GM23338 (cell line): ENCODE measurements around the gene C4orf33. TPM values are rescaled to one million over a fixed set of nuclear protein-coding genes. Genes with fewer than 3 reads are reported as not detected.

Experiments
- ATAC-seq: fragments of 200-7000 bp; cut with Tn5 transposase; 3 replicates; pipeline ENCODE4 v1.9.1; 2020
- DNase-seq: peaks from one replicate; pipeline ENCODE4 v3.0.0-alpha.2; 2015; ENCODE audit warnings: low spot score
- H2AFZ ChIP-seq: fragments of 200-600 bp; sonication (generic); 2 replicates; pipeline ENCODE4 v1.8.0; 2016; ENCODE audit warnings: antibody characterized with exemption, mild to moderate bottlenecking, moderate library complexity
- H3F3A ChIP-seq: fragments of 200-600 bp; sonication (generic); replicated peaks from 2 replicates; pipeline ENCODE4 v1.8.0; 2017; ENCODE audit warnings: antibody characterized with exemption, mixed run types, low read depth
- H3K27ac ChIP-seq: fragments of 200-600 bp; sonication (generic); 2 replicates; pipeline ENCODE4 v1.6.1; 2016; ENCODE audit warnings: low read depth
- H3K27me3 ChIP-seq: fragments of 200-600 bp; sonication (generic); 2 replicates; pipeline ENCODE4 v1.8.0; 2016; ENCODE audit warnings: mild to moderate bottlenecking, mixed run types, moderate library complexity; ENCODE audit not compliant: insufficient read depth
- H3K36me3 ChIP-seq: fragments of 200-600 bp; sonication (generic); 2 replicates; pipeline ENCODE4 v1.8.0; 2016; ENCODE audit warnings: mild to moderate bottlenecking; ENCODE audit not compliant: insufficient read depth
- H3K4me1 ChIP-seq: fragments of 200-600 bp; sonication (generic); 2 replicates; pipeline ENCODE4 v1.8.0; 2016; ENCODE audit warnings: mild to moderate bottlenecking, moderate library complexity; ENCODE audit not compliant: insufficient read depth
- H3K4me2 ChIP-seq: fragments of 200-600 bp; sonication (generic); 2 replicates; pipeline ENCODE4 v1.7.1; 2017; ENCODE audit warnings: mixed run types
- H3K4me3 ChIP-seq: fragments of 200-600 bp; sonication (generic); 2 replicates; pipeline ENCODE4 v1.6.1; 2016; ENCODE audit warnings: mixed run types
- H3K79me2 ChIP-seq: fragments of 200-600 bp; sonication (generic); replicated peaks from 2 replicates; pipeline ENCODE4 v1.8.0; 2017; ENCODE audit warnings: mild to moderate bottlenecking; ENCODE audit not compliant: insufficient read depth
- H3K9me2 ChIP-seq: fragments of 200-600 bp; sonication (generic); 2 replicates; pipeline ENCODE4 v1.8.0; 2017; ENCODE audit not compliant: insufficient read depth
- H4K20me1 ChIP-seq: fragments of 200-600 bp; sonication (generic); replicated peaks from 2 replicates; pipeline ENCODE4 v1.8.0; 2017; ENCODE audit warnings: mild to moderate bottlenecking; ENCODE audit not compliant: insufficient read depth
- H3K27ac Mint-ChIP-seq: 2 replicates; pipeline ENCODE4 v1.8.0; 2020; ENCODE audit warnings: inconsistent platforms, mild to moderate bottlenecking, moderate library complexity, mixed read lengths
- H3K27me3 Mint-ChIP-seq: 3 replicates; pipeline ENCODE4 v1.8.0; 2022; ENCODE audit warnings: low read depth, mild to moderate bottlenecking, moderate library complexity, mixed read lengths, inconsistent platforms; ENCODE audit not compliant: insufficient read depth, poor library complexity
- H3K36me3 Mint-ChIP-seq: 3 replicates; pipeline ENCODE4 v1.8.0; 2021; ENCODE audit warnings: low read depth, mild to moderate bottlenecking, inconsistent platforms, moderate library complexity, mixed read lengths
- H3K4me1 Mint-ChIP-seq: 3 replicates; pipeline ENCODE4 v1.8.0; 2020; ENCODE audit warnings: mild to moderate bottlenecking, inconsistent platforms, mixed read lengths
- H3K4me3 Mint-ChIP-seq: 3 replicates; pipeline ENCODE4 v1.8.0; 2021; ENCODE audit warnings: moderate library complexity, mild to moderate bottlenecking, inconsistent platforms, mixed read lengths
- H3K9me3 Mint-ChIP-seq: 3 replicates; pipeline ENCODE4 v1.8.0; 2020; ENCODE audit warnings: moderate library complexity, mild to moderate bottlenecking, inconsistent platforms, mixed read lengths
- ETS1 ChIP-seq: IDR thresholded peaks from 2 replicates; pipeline ENCODE4 v1.6.1; 2016; ENCODE audit warnings: antibody characterized with exemption
- EZH2 ChIP-seq: fragments of 200-600 bp; sonication (generic); IDR thresholded peaks from one replicate; pipeline ENCODE4 v1.8.0; 2017; ENCODE audit warnings: antibody characterized with exemption, mild to moderate bottlenecking, low read depth; ENCODE audit not compliant: unreplicated experiment
- EZH2phosphoT487 ChIP-seq: fragments of 200-600 bp; sonication (generic); IDR thresholded peaks from one replicate; pipeline ENCODE4 v1.8.1; 2018; ENCODE audit warnings: antibody characterized with exemption; ENCODE audit not compliant: unreplicated experiment
- JUNB ChIP-seq: IDR thresholded peaks from one replicate; pipeline ENCODE4 v1.6.1; 2016; ENCODE audit warnings: antibody characterized with exemption; ENCODE audit not compliant: unreplicated experiment
- NANOG ChIP-seq: IDR thresholded peaks from 2 replicates; pipeline ENCODE4 v1.6.1; 2016; ENCODE audit warnings: antibody characterized with exemption, borderline replicate concordance
- POLR2AphosphoS5 ChIP-seq: IDR thresholded peaks from 2 replicates; pipeline ENCODE4 v1.6.1; 2016; ENCODE audit warnings: antibody characterized with exemption, low read depth
- REST ChIP-seq: IDR thresholded peaks from one replicate; pipeline ENCODE4 v1.6.1; 2018; ENCODE audit warnings: antibody characterized with exemption; ENCODE audit not compliant: unreplicated experiment
- STAT1 ChIP-seq: IDR thresholded peaks from one replicate; pipeline ENCODE4 v1.6.1; 2016; ENCODE audit warnings: antibody characterized with exemption; ENCODE audit not compliant: unreplicated experiment
- ZNF114 ChIP-seq: fragments of 250-450 bp; sonication (Bioruptor Pico); IDR thresholded peaks from 2 replicates; pipeline ENCODE4 v1.5.0; 2020; ENCODE audit warnings: mild to moderate bottlenecking, moderate library complexity
- ZNF331 ChIP-seq: fragments of 250-450 bp; sonication (Bioruptor Pico); IDR thresholded peaks from 2 replicates; pipeline ENCODE4 v1.5.0; 2020; ENCODE audit warnings: low read depth, mild to moderate bottlenecking, moderate library complexity
- ZNF462 ChIP-seq: fragments of 250-450 bp; sonication (Bioruptor Pico); IDR thresholded peaks from 2 replicates; pipeline ENCODE4 v1.5.0; 2020; ENCODE audit warnings: mild to moderate bottlenecking, moderate library complexity
- polyA plus RNA-seq: library from polyadenylated mRNA; unstranded; fragments of >200 nt; fragmentation: Nextera tagmentation; extraction: Ambion mirVana; gene quantifications from 2 replicates; pipeline ENCODE4 v1.2.1, GENCODE V29; 2016
- total RNA-seq: library from RNA; depleted of rRNA; stranded (reverse); fragments of >200 nt; shearing (Covaris generic); gene quantifications from 2 replicates; pipeline ENCODE4 v1.2.3, GENCODE V29; 2014

C4orf33 gene
- total and polyA plus RNA-seq, 2 experiments from 2014 or later: 4.4 to 4.7 TPM

- no peak for TF ChIP-seq ZNF462 (CRISPR knock-in tag)
- TF ChIP-seq ZNF114 (CRISPR knock-in tag): no peak
These were observed 40.5 kb downstream of the C4orf33 start (continued) for GRCh38 chr4:129136433-129136832.

GRCh38 chr4:129138810-129139496 is 43.0 kb downstream of the C4orf33 start:
- DNase-seq (no peak), ATAC-seq (peak; percentile 42; the same call in 1 of the 3 replicates)
- H2AFZ ChIP-seq: peak overlapping the region; percentile 28
- Mint-ChIP-seq H3K4me3 (no peak overlapping the region), H3K4me1 (peaks cover 5% of the 10 kb centered on the region; the same call in 1 of the 3 replicates), H3K36me3 (no peaks in the 10 kb centered on the region), H3K27ac (no peak overlapping the region), H3K27me3 (no peaks in the 10 kb centered on the region), H3K9me3 (no peaks in the 10 kb centered on the region; the same call in 2 of the 3 replicates)
- H3K27me3 ChIP-seq: no peaks in the 10 kb centered on the region
- H3K79me2 ChIP-seq: no peaks in the 10 kb centered on the region
- no peaks in the 10 kb centered on the region for H3K9me2 ChIP-seq
- no peaks in the 10 kb centered on the region for H3F3A ChIP-seq
- no peak overlapping the region for H3K4me2 ChIP-seq
- no peak overlapping the region for H3K27ac ChIP-seq
- no peaks in the 10 kb centered on the region for H3K36me3 ChIP-seq
- H3K4me1 ChIP-seq: no peaks in the 10 kb centered on the region
- no peak overlapping the region for H3K4me3 ChIP-seq
- no peaks in the 10 kb centered on the region for H4K20me1 ChIP-seq
- TF ChIP-seq JUNB (no peak), REST (no peak), ZNF114 (CRISPR knock-in tag) (no peak), EZH2 (no peak), EZH2phosphoT487 (no peak), POLR2AphosphoS5 (no peak), ETS1 (no peak), STAT1 (no peak), NANOG (no peak), ZNF331 (CRISPR knock-in tag) (no peak)
